Liver (tissue), 9 donors: ENCODE results near the gene RBM6. TPM values are rescaled to one million over a fixed set of nuclear protein-coding genes. Genes with fewer than 3 reads are reported as not detected.

Experiments
- DNase-seq: peaks from one replicate; pipeline ENCODE4 v3.0.0-alpha.2; 2017; ENCODE audit warnings: low spot score
- H3K27ac ChIP-seq, 2 donors: one replicate each; pipeline ENCODE4 v1.7.0; 2013; ENCODE audit warnings: inconsistent platforms in 2 of 2, low read length in 2 of 2, control low read depth in 1 of 2, low read depth in 1 of 2, mild to moderate bottlenecking in 1 of 2
- H3K27me3 ChIP-seq, 4 donors: one replicate each; pipeline versions ENCODE4 v1.6.1 to v1.7.0; 2013; ENCODE audit warnings: low read length in 3 of 4, inconsistent platforms in 1 of 4, mild to moderate bottlenecking in 1 of 4, moderate library complexity in 1 of 4; ENCODE audit not compliant: control insufficient read depth in 4 of 4, insufficient read depth in 4 of 4
- H3K36me3 ChIP-seq, 4 donors: one replicate each; pipeline versions ENCODE4 v1.6.1 to v1.7.0; 2013; ENCODE audit warnings: low read length in 3 of 4, mild to moderate bottlenecking in 3 of 4, low read depth in 1 of 4, moderate library complexity in 1 of 4; ENCODE audit not compliant: control insufficient read depth in 4 of 4, insufficient read depth in 3 of 4
- H3K4me1 ChIP-seq, 4 donors: one replicate each; pipeline versions ENCODE4 v1.6.1 to v1.7.0; 2013; ENCODE audit warnings: low read length in 3 of 4, mild to moderate bottlenecking in 3 of 4, moderate library complexity in 1 of 4; ENCODE audit not compliant: control insufficient read depth in 4 of 4, insufficient read depth in 4 of 4
- H3K4me3 ChIP-seq, 3 donors: one replicate each; pipeline versions ENCODE4 v1.6.1 to v1.7.0; 2013; ENCODE audit warnings: low read length in 3 of 3, control low read depth in 1 of 3, low read depth in 1 of 3, mild to moderate bottlenecking in 1 of 3
- H3K9ac ChIP-seq, 2 donors: one replicate each; pipeline ENCODE4 v1.7.0; 2013; ENCODE audit warnings: low read length in 2 of 2, mild to moderate bottlenecking in 2 of 2, moderate library complexity in 2 of 2, control low read depth in 1 of 2, low read depth in 1 of 2
- H3K9me3 ChIP-seq, 4 donors: one replicate each; pipeline versions ENCODE4 v1.6.1 to v1.7.0; 2013; ENCODE audit warnings: low read length in 3 of 4; ENCODE audit not compliant: control insufficient read depth in 4 of 4
- FOXA1 ChIP-seq: IDR thresholded peaks from 2 replicates; pipeline ENCODE4 v1.6.1; 2016; ENCODE audit warnings: antibody characterized with exemption
- FOXA2 ChIP-seq: IDR thresholded peaks from 2 replicates; pipeline ENCODE4 v1.6.1; 2016; ENCODE audit warnings: antibody characterized with exemption
- GABPA ChIP-seq, 2 donors: IDR thresholded peaks in 1 of 2; conservative IDR thresholded peaks in 1 of 2; 2 replicates each; pipeline ENCODE4 v1.6.1; 2016; ENCODE audit warnings: antibody characterized with exemption in 2 of 2, mild to moderate bottlenecking in 1 of 2, moderate library complexity in 1 of 2
- RAD21 ChIP-seq, 2 donors: IDR thresholded peaks; 2 replicates each; pipeline ENCODE4 v1.6.1; 2016; ENCODE audit warnings: antibody characterized with exemption in 2 of 2, mild to moderate bottlenecking in 2 of 2
- SP1 ChIP-seq: IDR thresholded peaks from 2 replicates; pipeline ENCODE4 v1.6.1; 2018; ENCODE audit warnings: antibody characterized with exemption, mild to moderate bottlenecking
- TAF1 ChIP-seq: conservative IDR thresholded peaks from 2 replicates; pipeline ENCODE4 v1.6.1; 2016; ENCODE audit warnings: antibody characterized with exemption, mild to moderate bottlenecking
- YY1 ChIP-seq: IDR thresholded peaks from 2 replicates; pipeline ENCODE4 v1.6.1; 2016; ENCODE audit warnings: antibody characterized with exemption, mild to moderate bottlenecking
- WGBS: extraction: QIAGEN DNeasy Blood & Tissue Kit; methylation state at CpG from one replicate; pipeline ENCODE4 v1.1.7; 2013; 5-methylcytosine and 5-hydroxymethylcytosine counted together
- polyA plus RNA-seq, 2 donors: library from polyadenylated mRNA; stranded (reverse) in 1 of 2; unstranded in 1 of 2; fragments of 200-250 nt in 1 of 2; fragments of >200 nt in 1 of 2; fragmentation: Nextera tagmentation in 1 of 2; extraction: Ambion mirVana in 1 of 2; gene quantifications; one replicate each; pipeline versions ENCODE4 v1.2.1 to v1.2.3, GENCODE V29; 2013 to 2015
- total RNA-seq, 2 donors: library from RNA; depleted of rRNA; stranded (reverse); fragments of >200 nt; gene quantifications; one replicate each; pipeline ENCODE4 v1.2.3, GENCODE V29; 2014
- TF ChIP-seq, protein P1 (sequence below): fragments of 150-350 bp; IDR thresholded peaks from 2 replicates; pipeline ENCODE4 v1.5.1; 2017; ENCODE audit warnings: improper control_type of control experiment, low read depth, low read length; ENCODE audit not compliant: missing input control
- TF ChIP-seq, protein P2 (sequence below): IDR thresholded peaks from 2 replicates; pipeline ENCODE4 v1.6.1; 2016; ENCODE audit warnings: antibody characterized with exemption
- TF ChIP-seq, protein P3 (sequence below): IDR thresholded peaks from 2 replicates; pipeline ENCODE4 v1.6.1; 2016; ENCODE audit warnings: antibody characterized with exemption, mild to moderate bottlenecking
- TF ChIP-seq, protein P4 (sequence below): IDR thresholded peaks from 2 replicates; pipeline ENCODE4 v1.6.1; 2016; ENCODE audit warnings: antibody characterized with exemption
- TF ChIP-seq, protein P5 (sequence below): IDR thresholded peaks from 2 replicates; pipeline ENCODE4 v1.6.1; 2016; ENCODE audit warnings: antibody characterized with exemption
- donor health status: healthy.
- donor health status: healthy.
- donor health status: healthy.
- donor health status: healthy.
- donor health status: healthy.

RBM6 gene
- total and polyA plus RNA-seq, 4 donors: 10.9 to 59.2 (median 37.5) TPM

DNA sequence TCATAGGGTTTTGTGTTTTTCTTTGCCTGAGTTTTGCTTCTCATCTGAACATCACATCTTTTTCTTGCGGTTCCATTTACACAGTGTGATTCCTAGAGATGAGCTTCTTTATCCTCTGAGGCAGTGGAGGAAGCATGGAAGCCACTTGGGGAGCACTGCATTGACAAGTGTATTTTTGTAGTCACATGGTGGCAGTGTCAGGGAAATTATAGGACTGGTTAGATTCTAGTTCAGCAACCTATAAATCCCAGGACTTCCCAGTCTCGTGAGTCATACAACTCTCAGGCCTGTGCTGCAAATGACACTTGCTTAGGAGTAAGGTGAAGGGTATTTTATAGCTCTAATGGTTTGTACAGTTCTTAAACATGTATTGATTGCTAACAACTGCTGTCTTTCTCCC lies 58.4 kb downstream of the RBM6 start (continued):
- TF ChIP-seq, protein P1, sequence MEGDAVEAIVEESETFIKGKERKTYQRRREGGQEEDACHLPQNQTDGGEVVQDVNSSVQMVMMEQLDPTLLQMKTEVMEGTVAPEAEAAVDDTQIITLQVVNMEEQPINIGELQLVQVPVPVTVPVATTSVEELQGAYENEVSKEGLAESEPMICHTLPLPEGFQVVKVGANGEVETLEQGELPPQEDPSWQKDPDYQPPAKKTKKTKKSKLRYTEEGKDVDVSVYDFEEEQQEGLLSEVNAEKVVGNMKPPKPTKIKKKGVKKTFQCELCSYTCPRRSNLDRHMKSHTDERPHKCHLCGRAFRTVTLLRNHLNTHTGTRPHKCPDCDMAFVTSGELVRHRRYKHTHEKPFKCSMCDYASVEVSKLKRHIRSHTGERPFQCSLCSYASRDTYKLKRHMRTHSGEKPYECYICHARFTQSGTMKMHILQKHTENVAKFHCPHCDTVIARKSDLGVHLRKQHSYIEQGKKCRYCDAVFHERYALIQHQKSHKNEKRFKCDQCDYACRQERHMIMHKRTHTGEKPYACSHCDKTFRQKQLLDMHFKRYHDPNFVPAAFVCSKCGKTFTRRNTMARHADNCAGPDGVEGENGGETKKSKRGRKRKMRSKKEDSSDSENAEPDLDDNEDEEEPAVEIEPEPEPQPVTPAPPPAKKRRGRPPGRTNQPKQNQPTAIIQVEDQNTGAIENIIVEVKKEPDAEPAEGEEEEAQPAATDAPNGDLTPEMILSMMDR: no peak
- TF ChIP-seq TAF1: no peak

DNA sequence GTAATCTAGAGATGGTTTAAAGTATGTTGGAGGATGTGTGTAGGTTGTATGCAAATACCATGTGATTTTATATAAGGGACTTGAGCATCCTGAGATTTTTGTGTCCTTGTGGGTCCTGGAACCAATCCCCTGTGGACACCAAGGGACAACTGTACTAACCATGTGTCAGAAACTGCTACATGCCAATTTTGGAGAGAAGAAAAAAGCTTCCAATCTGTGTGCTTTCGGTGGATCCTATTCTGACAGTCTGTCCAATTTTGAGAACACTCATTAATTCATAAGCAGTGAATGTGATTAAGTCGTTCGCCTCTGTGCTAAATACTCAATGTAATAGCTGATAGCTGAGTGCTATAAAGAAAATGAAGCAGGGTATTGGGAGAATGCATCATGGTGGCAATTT lies 61.6 kb downstream of the RBM6 start:
- DNase-seq: no peak
- Histone ChIP-seq H3K9me3 (no peaks in the 10 kb centered on the region), H3K4me1 (no peaks in the 10 kb centered on the region), H3K36me3 (peaks cover 0 to 22% (median 7%) of the 10 kb centered on the region in 4 donors), H3K27ac (no peak overlapping the region), H3K9ac (no peak overlapping the region), H3K27me3 (no peaks in the 10 kb centered on the region), H3K4me3 (no peak overlapping the region)
- TF ChIP-seq YY1 (no peak), FOXA2 (no peak), RAD21 (IDR thresholded peaks at IDR 0.05) (no peak), GABPA (IDR thresholded peaks at IDR 0.05 in 1 of 2, conservative IDR thresholded peaks at IDR 0.05 in 1 of 2) (no peak), TAF1 (no peak), SP1 (no peak)
- TF ChIP-seq, protein P2, sequence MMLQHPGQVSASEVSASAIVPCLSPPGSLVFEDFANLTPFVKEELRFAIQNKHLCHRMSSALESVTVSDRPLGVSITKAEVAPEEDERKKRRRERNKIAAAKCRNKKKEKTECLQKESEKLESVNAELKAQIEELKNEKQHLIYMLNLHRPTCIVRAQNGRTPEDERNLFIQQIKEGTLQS: no peak
- TF ChIP-seq, protein P3, sequence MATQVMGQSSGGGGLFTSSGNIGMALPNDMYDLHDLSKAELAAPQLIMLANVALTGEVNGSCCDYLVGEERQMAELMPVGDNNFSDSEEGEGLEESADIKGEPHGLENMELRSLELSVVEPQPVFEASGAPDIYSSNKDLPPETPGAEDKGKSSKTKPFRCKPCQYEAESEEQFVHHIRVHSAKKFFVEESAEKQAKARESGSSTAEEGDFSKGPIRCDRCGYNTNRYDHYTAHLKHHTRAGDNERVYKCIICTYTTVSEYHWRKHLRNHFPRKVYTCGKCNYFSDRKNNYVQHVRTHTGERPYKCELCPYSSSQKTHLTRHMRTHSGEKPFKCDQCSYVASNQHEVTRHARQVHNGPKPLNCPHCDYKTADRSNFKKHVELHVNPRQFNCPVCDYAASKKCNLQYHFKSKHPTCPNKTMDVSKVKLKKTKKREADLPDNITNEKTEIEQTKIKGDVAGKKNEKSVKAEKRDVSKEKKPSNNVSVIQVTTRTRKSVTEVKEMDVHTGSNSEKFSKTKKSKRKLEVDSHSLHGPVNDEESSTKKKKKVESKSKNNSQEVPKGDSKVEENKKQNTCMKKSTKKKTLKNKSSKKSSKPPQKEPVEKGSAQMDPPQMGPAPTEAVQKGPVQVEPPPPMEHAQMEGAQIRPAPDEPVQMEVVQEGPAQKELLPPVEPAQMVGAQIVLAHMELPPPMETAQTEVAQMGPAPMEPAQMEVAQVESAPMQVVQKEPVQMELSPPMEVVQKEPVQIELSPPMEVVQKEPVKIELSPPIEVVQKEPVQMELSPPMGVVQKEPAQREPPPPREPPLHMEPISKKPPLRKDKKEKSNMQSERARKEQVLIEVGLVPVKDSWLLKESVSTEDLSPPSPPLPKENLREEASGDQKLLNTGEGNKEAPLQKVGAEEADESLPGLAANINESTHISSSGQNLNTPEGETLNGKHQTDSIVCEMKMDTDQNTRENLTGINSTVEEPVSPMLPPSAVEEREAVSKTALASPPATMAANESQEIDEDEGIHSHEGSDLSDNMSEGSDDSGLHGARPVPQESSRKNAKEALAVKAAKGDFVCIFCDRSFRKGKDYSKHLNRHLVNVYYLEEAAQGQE: no peak
- TF ChIP-seq, protein P1: no peak
- TF ChIP-seq, protein P4, sequence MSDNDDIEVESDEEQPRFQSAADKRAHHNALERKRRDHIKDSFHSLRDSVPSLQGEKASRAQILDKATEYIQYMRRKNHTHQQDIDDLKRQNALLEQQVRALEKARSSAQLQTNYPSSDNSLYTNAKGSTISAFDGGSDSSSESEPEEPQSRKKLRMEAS: no peak
- WGBS: 98% methylated on average over 3 of the region's 3 CpGs

DNA sequence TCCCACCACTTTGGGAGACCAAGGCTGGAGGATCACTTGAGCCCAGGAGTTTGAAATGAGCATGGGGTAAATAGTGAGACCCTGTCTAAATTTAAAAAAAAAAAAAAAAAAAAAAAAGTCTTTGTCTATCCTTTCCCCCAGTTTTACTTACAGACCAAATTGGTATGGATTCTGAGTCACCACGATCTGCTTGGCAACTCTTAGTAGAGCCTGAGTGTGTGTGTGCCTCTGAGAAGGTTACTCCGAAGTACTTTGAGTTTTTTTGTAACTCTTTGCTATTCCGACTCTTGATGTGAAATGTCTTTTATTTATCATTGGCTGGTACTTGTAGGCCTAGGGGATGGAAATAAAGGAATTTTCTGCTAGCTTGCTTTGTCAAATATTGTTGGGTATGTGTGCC lies 63.3 kb downstream of the RBM6 start:
- Histone ChIP-seq H3K36me3 (peaks cover 0 to 22% (median 7%) of the 10 kb centered on the region in 4 donors), H3K27me3 (no peaks in the 10 kb centered on the region), H3K4me3 (no peak overlapping the region), H3K9me3 (no peaks in the 10 kb centered on the region), H3K27ac (no peak overlapping the region), H3K4me1 (no peaks in the 10 kb centered on the region), H3K9ac (no peak overlapping the region)
- WGBS: 97% methylated on average over 3 of the region's 3 CpGs
- no peak for DNase-seq
- TF ChIP-seq TAF1 (no peak), YY1 (no peak), FOXA1 (no peak)
- TF ChIP-seq, protein P5, sequence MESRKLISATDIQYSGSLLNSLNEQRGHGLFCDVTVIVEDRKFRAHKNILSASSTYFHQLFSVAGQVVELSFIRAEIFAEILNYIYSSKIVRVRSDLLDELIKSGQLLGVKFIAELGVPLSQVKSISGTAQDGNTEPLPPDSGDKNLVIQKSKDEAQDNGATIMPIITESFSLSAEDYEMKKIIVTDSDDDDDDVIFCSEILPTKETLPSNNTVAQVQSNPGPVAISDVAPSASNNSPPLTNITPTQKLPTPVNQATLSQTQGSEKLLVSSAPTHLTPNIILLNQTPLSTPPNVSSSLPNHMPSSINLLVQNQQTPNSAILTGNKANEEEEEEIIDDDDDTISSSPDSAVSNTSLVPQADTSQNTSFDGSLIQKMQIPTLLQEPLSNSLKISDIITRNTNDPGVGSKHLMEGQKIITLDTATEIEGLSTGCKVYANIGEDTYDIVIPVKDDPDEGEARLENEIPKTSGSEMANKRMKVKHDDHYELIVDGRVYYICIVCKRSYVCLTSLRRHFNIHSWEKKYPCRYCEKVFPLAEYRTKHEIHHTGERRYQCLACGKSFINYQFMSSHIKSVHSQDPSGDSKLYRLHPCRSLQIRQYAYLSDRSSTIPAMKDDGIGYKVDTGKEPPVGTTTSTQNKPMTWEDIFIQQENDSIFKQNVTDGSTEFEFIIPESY: no peak
- TF ChIP-seq, protein P3: no peak
- TF ChIP-seq, protein P1: no peak
